ENCODE measurements around the gene GALK2. TPM values are rescaled to one million over a fixed set of nuclear protein-coding genes. Genes with fewer than 3 reads are reported as not detected.
"Not testable (repeated sequence)": the region's sequence is repeated elsewhere in the genome, so short reads cannot be mapped to it uniquely, and the experiment has no call there.

Gene GALK2
- total RNA-seq, 1 donor from 2014 or later: 37.7 TPM

DNA sequence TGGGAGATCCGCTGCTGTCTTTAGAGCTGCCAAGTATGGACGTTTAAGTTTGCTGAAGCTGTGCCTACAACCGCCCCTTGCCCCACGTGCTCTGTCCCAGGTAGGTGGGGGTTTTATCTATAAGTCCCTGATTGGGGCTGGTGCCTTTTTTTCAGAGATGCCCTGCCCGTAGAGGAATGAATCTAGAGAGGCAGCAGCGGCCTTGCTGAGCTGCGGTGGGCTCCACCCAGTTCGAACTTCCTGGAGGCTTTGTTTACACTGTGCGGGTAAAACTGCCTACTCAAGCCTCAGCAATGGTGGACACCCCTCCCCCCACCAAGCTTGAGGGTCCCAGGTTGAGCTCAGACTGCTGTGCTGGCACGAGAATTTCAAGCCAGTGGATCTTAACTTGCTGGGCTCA lies 169.6 kb downstream of the GALK2 start:
- no peak for DNase-seq (ENCODE audit: low spot score)

DNA sequence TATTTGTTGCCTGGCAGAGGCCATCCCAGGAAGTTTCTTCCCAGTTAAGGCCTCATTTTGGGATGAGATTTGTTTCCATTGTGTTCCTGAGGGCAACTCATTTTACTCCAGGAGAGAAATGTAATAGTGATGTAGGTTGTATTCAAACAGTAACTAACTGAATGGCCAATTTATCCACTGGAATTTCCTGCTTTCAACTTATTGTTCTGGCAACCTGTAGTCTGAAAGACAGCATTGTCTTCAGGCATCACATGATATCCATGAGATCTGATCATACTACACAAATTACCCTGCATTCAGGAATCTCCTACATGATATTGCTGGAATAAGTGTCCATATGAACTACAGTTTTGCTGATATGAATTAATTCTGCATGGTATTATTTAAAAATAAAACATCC lies 173.5 kb downstream of the GALK2 start:
- no peak for DNase-seq (ENCODE audit: low spot score)

DNA sequence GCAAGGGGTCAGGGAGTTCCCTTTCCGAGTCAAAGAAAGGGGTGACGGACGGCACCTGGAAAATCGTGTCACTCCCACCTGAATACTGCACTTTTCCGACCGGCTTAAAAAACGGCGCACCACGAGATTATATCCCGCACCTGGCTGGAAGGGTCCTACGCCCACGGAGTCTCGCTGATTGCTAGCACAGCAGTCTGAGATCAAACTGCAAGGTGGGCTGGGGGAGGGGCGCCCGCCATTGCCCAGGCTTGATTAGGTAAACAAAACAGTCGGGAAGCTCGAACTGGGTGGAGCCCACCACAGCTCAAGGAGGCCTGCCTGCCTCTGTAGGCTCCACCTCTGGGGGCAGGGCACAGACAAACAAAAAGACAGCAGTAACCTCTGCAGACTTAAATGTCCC lies 184.4 kb downstream of the GALK2 start:
- not testable (repeated sequence) for DNase-seq (ENCODE audit: low spot score)

DNA sequence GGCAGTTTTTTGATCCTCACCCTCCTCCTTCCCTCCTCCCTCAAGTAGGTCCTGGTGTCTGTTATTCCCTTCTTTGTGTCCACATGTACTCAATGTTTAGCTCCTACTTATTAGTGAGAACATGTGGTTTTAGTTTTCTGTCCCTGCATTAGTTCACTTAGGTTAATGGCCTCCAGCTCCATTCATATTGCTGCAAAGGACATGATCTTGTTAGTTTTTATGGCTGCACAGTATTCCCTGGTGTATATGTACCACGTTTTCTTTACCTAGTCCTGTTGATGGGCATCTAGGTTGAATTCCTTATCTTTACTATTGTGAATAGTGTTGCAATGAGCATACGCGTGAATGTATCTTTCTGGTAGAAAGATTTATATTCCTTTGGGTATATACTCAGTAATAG lies 191.3 kb downstream of the GALK2 start:
- DNase-seq (ENCODE audit: low spot score): no peak

DNA sequence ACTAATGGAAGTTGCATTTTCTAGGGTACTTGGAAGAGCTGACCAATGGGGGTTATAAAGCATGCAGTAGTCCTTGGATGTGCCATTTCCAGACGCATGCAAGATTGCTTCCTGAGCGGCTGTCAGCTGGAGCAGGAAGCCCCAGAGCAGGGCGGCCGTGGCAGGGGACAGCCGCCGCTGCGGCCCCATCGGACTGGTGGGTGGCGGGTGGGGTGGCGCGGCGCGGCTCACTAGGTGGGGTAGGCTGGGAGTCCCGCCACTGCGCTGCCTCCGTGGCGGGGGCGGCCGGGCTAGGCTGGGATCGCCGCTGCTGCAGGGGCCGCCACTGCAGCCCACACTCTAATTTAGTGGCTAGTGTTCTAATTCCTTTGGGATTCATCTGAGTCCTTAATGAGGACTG lies 196.4 kb downstream of the GALK2 start:
- DNase-seq (ENCODE audit: low spot score): no peak

DNA sequence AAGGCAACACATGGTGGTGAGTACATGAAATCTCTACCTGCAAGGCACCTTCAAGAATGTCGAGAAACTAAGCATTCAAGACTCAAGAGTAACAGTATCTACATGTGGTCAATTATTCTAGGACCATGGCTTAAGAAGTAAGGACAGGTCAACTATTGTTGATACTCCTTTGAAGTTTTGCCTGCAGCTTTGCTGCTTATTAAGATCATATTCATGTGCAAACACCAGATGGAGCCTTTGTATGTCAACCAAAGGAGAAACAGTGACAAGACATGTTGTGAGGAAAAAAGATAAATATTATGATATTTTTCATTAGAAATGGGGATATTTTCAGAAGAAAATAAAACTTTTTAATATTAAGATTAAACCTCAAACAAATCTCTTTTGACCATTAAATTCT lies 200.7 kb downstream of the GALK2 start:
- DNase-seq (ENCODE audit: low spot score): no peak

DNA sequence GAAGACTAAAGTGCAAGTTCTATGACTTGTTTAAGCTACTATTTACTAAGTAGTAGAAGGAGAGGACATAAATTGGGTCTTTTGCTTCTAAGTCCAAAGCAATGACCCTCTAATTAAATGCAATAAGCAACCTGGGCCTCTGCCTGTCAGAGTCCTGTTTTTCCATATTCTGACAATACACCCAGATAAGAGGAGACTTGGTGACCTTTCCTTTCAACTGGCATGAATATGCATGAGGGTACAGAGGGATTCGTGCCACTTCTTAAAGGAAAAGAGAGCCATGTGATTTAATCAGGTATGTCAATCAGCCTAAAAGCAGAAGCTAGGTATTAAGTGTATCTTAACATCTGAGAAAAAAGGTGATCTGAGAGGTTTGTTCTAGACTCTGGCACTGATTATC lies 202.3 kb downstream of the GALK2 start:
- DNase-seq (ENCODE audit: low spot score): no peak

DNA sequence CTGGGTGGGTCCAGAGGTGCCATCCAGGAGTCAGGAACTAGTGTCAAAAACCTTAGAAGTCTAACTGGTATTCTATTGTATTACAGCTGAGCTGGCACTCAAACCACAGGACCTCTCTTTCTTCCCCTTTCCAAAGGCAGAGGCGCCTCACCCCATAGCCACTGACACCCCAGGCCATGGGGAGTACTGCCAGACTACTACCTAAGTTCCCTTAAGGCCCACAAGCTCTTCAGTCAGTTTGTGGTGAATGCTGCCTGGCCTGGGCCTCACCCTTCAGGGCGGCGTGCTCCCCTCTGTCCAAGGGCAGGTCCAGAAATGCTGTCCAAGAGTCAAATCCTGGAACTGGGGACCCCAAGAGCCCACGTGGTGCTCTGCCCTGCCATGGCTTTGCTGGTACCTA lies 209.9 kb downstream of the GALK2 start:
- no peak for DNase-seq (ENCODE audit: low spot score)

DNA sequence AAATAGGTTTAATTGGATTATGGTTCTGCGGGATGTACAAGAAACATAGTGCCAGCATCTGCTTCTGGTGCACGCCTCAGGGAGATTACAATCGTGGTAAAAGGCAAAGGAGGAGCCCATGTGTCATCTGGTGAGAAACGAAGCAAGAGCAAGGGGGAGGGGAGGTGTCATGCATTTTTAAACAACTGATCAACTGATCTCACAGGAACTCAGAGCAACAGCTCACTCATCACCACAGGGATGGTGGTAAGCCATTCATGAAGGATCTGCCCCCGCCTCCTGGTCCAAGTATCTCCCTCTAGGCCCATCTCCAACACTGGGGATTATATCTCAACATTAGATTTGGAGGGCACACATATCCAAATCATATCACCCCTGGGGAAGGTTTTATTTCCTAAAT lies 210.9 kb downstream of the GALK2 start:
- no peak for DNase-seq (ENCODE audit: low spot score)

Other genes with a start within 250 kb of the GALK2 start
- gene SHC4, start 206.3 kb upstream of the GALK2 start, total RNA-seq: 0.55 TPM
- gene SECISBP2L, start 123.8 kb upstream of the GALK2 start, total RNA-seq: 72.3 TPM
- 70.8 TPM for gene COPS2, start 14.6 kb upstream of the GALK2 start, total RNA-seq

All from ureter (tissue), 1 donor.